HepG2 (cell line): ENCODE data around the gene MTURN. TPM values are rescaled to one million over a fixed set of nuclear protein-coding genes. Genes with fewer than 3 reads are reported as not detected.

ENCODE experiments used
- ATAC-seq: fragments of 200-7000 bp; cut with Tn5 transposase; 3 replicates; pipeline ENCODE4 v1.9.1; 2020; ENCODE audit warnings: mild to moderate bottlenecking, moderate library complexity
- BruUV-seq: library from RNA; stranded (reverse); fragments of 400-500 nt; replicated peaks from 2 replicates; lab custom pipeline; 2021; lab: Mats Ljungman, UMichigan
- CTCF ChIA-PET: fragments of 300-600 bp; formaldehyde crosslinking; extraction: SDS; loops from one replicate; lab custom pipeline; 2021; ENCODE audit warnings: low total read pairs, inconsistent platforms, low intra/inter-chr PET ratio; lab: Yijun Ruan, JAX
- POLR2A ChIA-PET: fragments of 350-600 bp; sonication (Branson Sonifier 250); formaldehyde crosslinking; loops from one replicate; lab custom pipeline; 2020; ENCODE audit warnings: antibody characterized with exemption, inconsistent platforms; lab: Yijun Ruan, JAX
- DNase-seq: peaks from one replicate; pipeline ENCODE4 v3.0.0-alpha.2; 2015; ENCODE audit warnings: low spot score
- FAIRE-seq: peaks from 3 replicates; lab custom pipeline; 2011; peaks lifted over from hg19 to GRCh38; lab: Jason Lieb, UNC
- H2AFZ ChIP-seq: one replicate; pipeline ENCODE4 v1.6.1; 2011; ENCODE audit warnings: low read length, inconsistent platforms
- H3K27ac ChIP-seq: fragments of 300-600 bp; 3 replicates; pipeline ENCODE4 v1.8.0; 2011; ENCODE audit warnings: mixed run types, mild to moderate bottlenecking, mixed read lengths, low read length, inconsistent platforms; ENCODE audit not compliant: insufficient read depth; ENCODE audit errors: extremely low read length
- H3K27me3 ChIP-seq, 2 experiments: fragments of 200-600 bp in 1 of 2; 2 replicates in 1 of 2; 3 replicates in 1 of 2; pipeline versions ENCODE4 v1.6.0 to v1.8.0; 2011; ENCODE audit warnings: low read length in 2 of 2, mild to moderate bottlenecking in 2 of 2, moderate library complexity in 2 of 2, inconsistent platforms in 1 of 2; ENCODE audit not compliant: insufficient read depth in 2 of 2, control insufficient read depth in 1 of 2
- H3K36me3 ChIP-seq, 2 experiments: fragments of 200-600 bp in 1 of 2; replicated peaks in 1 of 2; 2 replicates in 1 of 2; 3 replicates in 1 of 2; pipeline versions ENCODE4 v1.5.1 to v1.8.0; 2011; ENCODE audit warnings: low read length in 2 of 2, inconsistent platforms in 1 of 2; ENCODE audit not compliant: insufficient read depth in 2 of 2, control insufficient read depth in 1 of 2
- H3K4me1 ChIP-seq: 2 replicates; pipeline ENCODE4 v1.5.1; 2012; ENCODE audit warnings: low read length, inconsistent platforms; ENCODE audit not compliant: insufficient read depth
- H3K4me2 ChIP-seq: 2 replicates; pipeline ENCODE4 v1.6.0; 2011; ENCODE audit warnings: low read depth, low read length, inconsistent platforms
- H3K4me3 ChIP-seq, 3 experiments: fragments of 200-600 bp in 1 of 3; sonication (generic), shearing (Covaris generic) in 1 of 3; replicated peaks in 1 of 3; 2 replicates each; pipeline ENCODE4 v1.5.1; 2011 to 2016; ENCODE audit warnings: low read length in 3 of 3, inconsistent platforms in 2 of 3, low read depth in 2 of 3, mild to moderate bottlenecking in 2 of 3, control low read depth in 1 of 3, mixed read lengths in 1 of 3; ENCODE audit not compliant: insufficient read depth in 1 of 3
- H3K79me2 ChIP-seq: one replicate; pipeline ENCODE4 v1.6.1; 2011; ENCODE audit warnings: low read length, inconsistent platforms; ENCODE audit not compliant: insufficient read depth
- H3K9ac ChIP-seq: 2 replicates; pipeline ENCODE4 v1.6.0; 2011; ENCODE audit warnings: mild to moderate bottlenecking, low read depth, low read length, inconsistent platforms; ENCODE audit not compliant: insufficient read depth
- H3K9me3 ChIP-seq: 2 replicates; pipeline ENCODE4 v1.5.1; 2012; ENCODE audit warnings: mild to moderate bottlenecking, low read length
- H4K20me1 ChIP-seq: 2 replicates; pipeline ENCODE4 v1.6.0; 2011; ENCODE audit warnings: inconsistent platforms, mild to moderate bottlenecking, low read length, moderate library complexity; ENCODE audit not compliant: insufficient read depth
- AHDC1 ChIP-seq: sonication (generic); formaldehyde crosslinking; IDR thresholded peaks from 2 replicates; pipeline ENCODE4 v1.5.1; 2020; ENCODE audit warnings: mild to moderate bottlenecking, missing genetic modification reagents, borderline replicate concordance
- HIC2 ChIP-seq: sonication (generic); formaldehyde crosslinking; IDR thresholded peaks from 2 replicates; pipeline ENCODE4 v1.9.0; 2022; ENCODE audit warnings: low read depth, missing genetic modification reagents
- XBP1 ChIP-seq: sonication (generic); formaldehyde crosslinking; IDR thresholded peaks from 2 replicates; pipeline ENCODE4 v1.5.0; 2020; ENCODE audit warnings: missing genetic modification reagents
- XRCC5 ChIP-seq: fragments of 200-400 bp; formaldehyde crosslinking; optimal IDR thresholded peaks from 2 replicates; pipeline ENCODE3; 2017; ENCODE audit warnings: mild to moderate bottlenecking, low read length
- ZBTB44 ChIP-seq: sonication (generic); formaldehyde crosslinking; IDR thresholded peaks from 2 replicates; pipeline ENCODE4 v1.4.0; 2020; ENCODE audit warnings: missing genetic modification reagents
- ZNF609 ChIP-seq: sonication (generic); formaldehyde crosslinking; IDR thresholded peaks from 2 replicates; pipeline ENCODE4 v1.4.0; 2020; ENCODE audit warnings: mild to moderate bottlenecking, missing genetic modification reagents, borderline replicate concordance
- ZSCAN25 ChIP-seq: sonication (generic); formaldehyde crosslinking; IDR thresholded peaks from 2 replicates; pipeline ENCODE4 v1.8.0; 2022; ENCODE audit warnings: mild to moderate bottlenecking, missing genetic modification reagents
- in situ Hi-C: cut with HindIII; loops from 2 replicates; pipeline ENCODE4 v1.10.0; 2017; ENCODE audit warnings: low pct_unique_long_range_greater_than_20kb; ENCODE audit not compliant: extremely low pct_ligation_motif_present
- intact Hi-C: fragments of 100-400 bp; cut with micrococcal nuclease; formaldehyde crosslinking; loops from one replicate; pipeline ENCODE4 v1.10.0; 2022; ENCODE audit not compliant: unreplicated experiment
- polyA plus RNA-seq, 8 experiments: library from polyadenylated mRNA; depleted of rRNA in 3 of 8; stranded (reverse) in 7 of 8; unstranded in 1 of 8; fragments of >200 nt; fragmentation: Illumina TruSeq in 4 of 8; extraction: Trizol in 4 of 8; gene quantifications; 2 replicates each; pipeline versions ENCODE4 v1.2.1 to v1.2.3, GENCODE V29; 2011 to 2016; ENCODE audit warnings: low read depth in 4 of 8, missing spikeins in 1 of 8, mixed read lengths in 1 of 8; ENCODE audit not compliant: insufficient read depth in 1 of 8
- total RNA-seq, 5 experiments: library from RNA; depleted of rRNA; stranded (reverse); fragments of >200 nt; fragmentation: Illumina TruSeq; extraction: Trizol; gene quantifications; 2 replicates each; pipeline ENCODE4 v1.2.3, GENCODE V29; 2016; ENCODE audit warnings: low read depth in 1 of 5

Gene MTURN
- total and polyA plus RNA-seq, 2 of the 13 experiments (the other 11 are each of a cell fraction or from before 2014, with no cell fraction given) = 5.7 to 7.2 TPM

- Histone ChIP-seq H3K9ac (no peak overlapping the region), H3K4me1 (peaks cover 10% of the 10 kb centered on the region), H3K79me2 (no peaks in the 10 kb centered on the region), H3K27ac (no peak overlapping the region), H3K4me3 (no peak overlapping the region), H3K36me3 (no peaks in the 10 kb centered on the region), H2AFZ (no peak overlapping the region), H3K4me2 (no peak overlapping the region), H4K20me1 (no peaks in the 10 kb centered on the region), H3K9me3 (peaks cover 14% of the 10 kb centered on the region; the same call in 1 of the 2 replicates), H3K27me3 (no peaks in the 10 kb centered on the region; a peak in 1 of 5 replicates)
- CTCF ChIA-PET = no interaction called here
- BruUV-seq = no TSS peak
- intact Hi-C loops (no loop called here), in situ Hi-C loops (no loop called here)
- FAIRE-seq (no peak), DNase-seq (no peak), ATAC-seq (no peak)
- POLR2A ChIA-PET = no interaction called here
- TF ChIP-seq XRCC5 (no peak), HIC2 (CRISPR knock-in tag) (no peak), ZBTB44 (CRISPR knock-in tag) (no peak), ZNF609 (CRISPR knock-in tag) (no peak), ZSCAN25 (CRISPR knock-in tag) (no peak), XBP1 (CRISPR knock-in tag) (no peak), AHDC1 (CRISPR knock-in tag) (no peak)
These were observed 50.7 kb downstream of the MTURN start for GRCh38 chr7:30185496-30185895.
